K562 (cell line): ENCODE measurements around the gene AGAP1.

ENCODE experiments used
- EGR1 ChIP-seq: fragments of 450-650 bp; conservative IDR thresholded peaks from 2 replicates; pipeline ENCODE4 v1.6.1; 2017; ENCODE audit warnings: mild to moderate bottlenecking
- TF ChIP-seq, protein P1 (sequence below): fragments of 450-650 bp; IDR thresholded peaks from 2 replicates; pipeline ENCODE4 v1.6.1; 2017; ENCODE audit warnings: mild to moderate bottlenecking, moderate library complexity

DNA sequence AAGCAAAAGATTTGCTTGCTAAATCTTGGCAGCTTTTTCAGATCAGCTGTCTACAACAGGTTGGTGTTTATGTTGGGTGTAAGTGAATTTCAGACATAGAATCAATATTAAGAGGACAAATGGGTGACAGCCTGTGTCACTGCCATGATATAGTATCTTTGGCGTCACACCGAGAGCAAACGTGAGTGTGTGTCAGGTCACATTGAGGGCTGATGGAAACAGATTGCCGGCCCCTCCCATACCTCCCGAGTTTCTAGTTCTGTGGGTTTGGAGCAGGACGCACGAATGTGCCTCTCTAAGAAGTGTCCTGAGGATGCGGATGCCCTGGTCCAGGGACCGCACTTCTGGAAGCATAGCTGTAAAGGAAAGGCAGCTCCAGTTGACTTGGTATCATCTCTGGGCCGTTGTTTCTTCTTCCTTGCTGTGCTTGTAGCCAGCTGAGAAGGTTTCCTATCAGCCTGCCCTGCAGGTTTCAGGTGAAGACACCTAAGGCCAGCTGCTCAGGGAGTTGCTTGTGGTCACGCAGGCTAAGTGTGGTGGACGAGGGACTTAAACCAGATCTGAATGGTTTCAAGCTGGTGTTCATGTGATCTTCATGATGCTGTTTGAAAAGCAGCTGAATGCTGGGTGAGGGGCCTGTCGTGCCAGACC lies 6.4 kb downstream of the AGAP1 start:
- TF ChIP-seq EGR1 = no peak
- TF ChIP-seq, protein P1, sequence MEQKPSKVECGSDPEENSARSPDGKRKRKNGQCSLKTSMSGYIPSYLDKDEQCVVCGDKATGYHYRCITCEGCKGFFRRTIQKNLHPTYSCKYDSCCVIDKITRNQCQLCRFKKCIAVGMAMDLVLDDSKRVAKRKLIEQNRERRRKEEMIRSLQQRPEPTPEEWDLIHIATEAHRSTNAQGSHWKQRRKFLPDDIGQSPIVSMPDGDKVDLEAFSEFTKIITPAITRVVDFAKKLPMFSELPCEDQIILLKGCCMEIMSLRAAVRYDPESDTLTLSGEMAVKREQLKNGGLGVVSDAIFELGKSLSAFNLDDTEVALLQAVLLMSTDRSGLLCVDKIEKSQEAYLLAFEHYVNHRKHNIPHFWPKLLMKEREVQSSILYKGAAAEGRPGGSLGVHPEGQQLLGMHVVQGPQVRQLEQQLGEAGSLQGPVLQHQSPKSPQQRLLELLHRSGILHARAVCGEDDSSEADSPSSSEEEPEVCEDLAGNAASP = no peak
